ENCODE results near the gene EEF1A2.

The EEF1A2 gene

GRCh38 chr20:63500151-63500901, 1.4 kb upstream of the EEF1A2 start (continued):
- no peak for TF ChIP-seq POU6F1 (CRISPR knock-in tag; IDR thresholded peaks at IDR 0.05; ENCODE audit: borderline replicate concordance, low read depth)
- TF ChIP-seq ZNF565 (CRISPR knock-in tag; conservative IDR thresholded peaks at IDR 0.05; ENCODE audit: low read depth), result no peak

GRCh38 chr20:63499338-63499969, 571 bp upstream of the EEF1A2 start:
- TF ChIP-seq POU6F1 (CRISPR knock-in tag; IDR thresholded peaks at IDR 0.05; ENCODE audit: borderline replicate concordance, low read depth) (no peak), ZC3H10 (CRISPR knock-in tag; IDR thresholded peaks at IDR 0.05) (no peak), CSDC2 (CRISPR knock-in tag; IDR thresholded peaks at IDR 0.05) (no peak), ZNF70 (CRISPR knock-in tag; IDR thresholded peaks at IDR 0.05) (no peak), OSR1 (CRISPR knock-in tag; IDR thresholded peaks at IDR 0.05) (no peak), ESRRG (CRISPR knock-in tag; IDR thresholded peaks at IDR 0.05) (no peak), ZFP30 (CRISPR knock-in tag; IDR thresholded peaks at IDR 0.05) (no peak), GLIS3 (CRISPR knock-in tag; IDR thresholded peaks at IDR 0.05) (no peak), ZNF8 (CRISPR knock-in tag; IDR thresholded peaks at IDR 0.05) (no peak), ZFP3 (CRISPR knock-in tag; IDR thresholded peaks at IDR 0.05) (no peak), SNAI2 (CRISPR knock-in tag; IDR thresholded peaks at IDR 0.05) (no peak), ZNF565 (CRISPR knock-in tag; conservative IDR thresholded peaks at IDR 0.05; ENCODE audit: low read depth) (no peak), PATZ1 (CRISPR knock-in tag; IDR thresholded peaks at IDR 0.05; ENCODE audit: borderline replicate concordance) (no peak), PPARA (CRISPR knock-in tag; IDR thresholded peaks at IDR 0.05; ENCODE audit: borderline replicate concordance) (no peak), TCF4 (CRISPR knock-in tag; IDR thresholded peaks at IDR 0.05; ENCODE audit: borderline replicate concordance) (no peak), RARB (CRISPR knock-in tag; IDR thresholded peaks at IDR 0.05) (no peak), TSHZ2 (CRISPR knock-in tag; IDR thresholded peaks at IDR 0.05) (no peak), ARNTL (CRISPR knock-in tag; IDR thresholded peaks at IDR 0.05; ENCODE audit: borderline replicate concordance, low read depth) (no peak), CREB5 (CRISPR knock-in tag; IDR thresholded peaks at IDR 0.05; ENCODE audit: low read depth) (no peak)
- no peak for ATAC-seq

All from SK-N-SH treated with all-trans-retinoic acid at 6 μM for 48 hours (cell line).